Measurements from ENCODE around the gene CDIPT. TPM values are rescaled to one million over a fixed set of nuclear protein-coding genes. Genes with fewer than 3 reads are reported as not detected.
"Not testable (repeated sequence)": the region's sequence is repeated elsewhere in the genome, so short reads cannot be mapped to it uniquely, and the experiment has no call there.

CDIPT gene, protein sequence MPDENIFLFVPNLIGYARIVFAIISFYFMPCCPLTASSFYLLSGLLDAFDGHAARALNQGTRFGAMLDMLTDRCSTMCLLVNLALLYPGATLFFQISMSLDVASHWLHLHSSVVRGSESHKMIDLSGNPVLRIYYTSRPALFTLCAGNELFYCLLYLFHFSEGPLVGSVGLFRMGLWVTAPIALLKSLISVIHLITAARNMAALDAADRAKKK
- 72.6 and 90.4 TPM in 2 replicates for polyA plus RNA-seq (2014; cell fraction: cytosol; rRNA removed)
- polyA plus RNA-seq (2014; cell fraction: nucleus; rRNA removed), result 63.9 and 67.8 TPM in 2 replicates

DNA sequence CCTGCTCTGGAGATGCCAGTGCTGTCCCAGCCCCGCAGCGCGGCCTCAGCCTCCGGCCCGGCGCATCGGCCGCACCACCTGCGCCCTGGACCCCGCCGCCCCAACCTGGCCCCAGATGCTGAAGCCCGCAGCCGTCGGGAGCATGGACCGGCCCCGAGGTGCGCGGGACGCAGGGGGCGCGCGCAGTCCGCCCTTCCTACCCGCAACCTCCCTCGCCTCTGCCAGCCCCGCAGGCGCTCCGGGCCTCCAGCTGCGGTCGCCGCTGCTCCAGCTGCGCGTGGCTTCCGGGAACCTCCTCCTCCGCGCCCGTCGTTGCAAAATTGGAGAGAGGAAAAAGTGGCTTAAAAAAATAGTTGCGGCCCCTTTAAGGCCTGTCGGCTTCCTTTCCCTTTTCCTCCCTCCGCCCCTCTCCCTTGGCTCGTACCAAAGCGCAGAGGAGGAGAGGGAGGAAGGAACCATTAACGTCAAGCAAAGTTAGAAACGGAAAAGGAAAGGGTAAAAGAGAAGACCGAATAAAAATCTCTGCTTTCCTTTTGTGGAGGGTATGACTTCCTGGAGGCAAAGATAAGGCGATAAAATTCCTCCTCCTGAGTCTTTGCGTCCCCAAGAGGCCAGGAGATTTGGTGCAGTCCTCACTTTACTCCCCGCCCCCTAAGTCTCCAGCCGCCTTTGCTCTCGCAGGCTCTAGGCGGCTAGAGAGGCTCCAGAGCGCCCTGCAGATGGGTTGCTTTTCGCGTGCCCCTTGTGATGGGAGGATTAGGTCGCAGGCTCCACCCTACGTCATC, at the start of gene CDIPT:
Gene CDIPT (minus strand): TSS at position 343 of the 785 bp plus-strand sequence. CDS start 369 bp downstream, outside the sequence.
- peak; percentile 98 for DNase-seq (ENCODE audit: low spot score)

- no peak for DNase-seq (ENCODE audit: low spot score)
These were observed 49.1 kb upstream of the CDIPT start for GRCh38 chr16:29912087-29912486.

- DNase-seq (ENCODE audit: low spot score), result no peak
These were observed 48.6 kb upstream of the CDIPT start for GRCh38 chr16:29911676-29912010.

- DNase-seq (ENCODE audit: low spot score), result no peak
These were observed 48.0 kb upstream of the CDIPT start for GRCh38 chr16:29910819-29911675.

DNA sequence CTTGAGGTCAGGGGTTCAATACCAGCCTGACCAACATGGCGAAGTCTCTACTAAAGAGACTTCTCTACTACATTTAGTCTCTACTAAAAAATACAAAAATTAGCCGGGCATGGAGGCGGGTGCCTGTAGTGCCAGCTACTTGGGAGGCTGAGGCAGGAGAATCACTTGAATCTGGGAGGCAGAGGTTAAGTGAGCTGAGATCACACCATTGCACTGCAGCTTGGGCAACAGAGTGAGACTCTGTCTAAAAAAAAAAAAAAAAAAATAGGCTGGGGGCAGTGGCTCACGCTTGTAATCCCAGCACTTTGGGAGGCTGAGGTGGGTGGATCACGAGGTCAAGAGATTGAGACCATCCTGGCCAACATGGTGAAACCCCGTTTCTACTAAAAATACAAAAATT, 46.8 kb upstream of the CDIPT start:
- DNase-seq (ENCODE audit: low spot score), result not testable (repeated sequence)

- no peak for DNase-seq (ENCODE audit: low spot score)
These were observed 46.4 kb upstream of the CDIPT start for GRCh38 chr16:29909391-29909790.

- no peak for DNase-seq (ENCODE audit: low spot score)
These were observed 45.7 kb upstream of the CDIPT start for GRCh38 chr16:29908719-29909220.

- no peak for DNase-seq (ENCODE audit: low spot score)
These were observed 44.9 kb upstream of the CDIPT start for GRCh38 chr16:29907973-29908372.

DNA sequence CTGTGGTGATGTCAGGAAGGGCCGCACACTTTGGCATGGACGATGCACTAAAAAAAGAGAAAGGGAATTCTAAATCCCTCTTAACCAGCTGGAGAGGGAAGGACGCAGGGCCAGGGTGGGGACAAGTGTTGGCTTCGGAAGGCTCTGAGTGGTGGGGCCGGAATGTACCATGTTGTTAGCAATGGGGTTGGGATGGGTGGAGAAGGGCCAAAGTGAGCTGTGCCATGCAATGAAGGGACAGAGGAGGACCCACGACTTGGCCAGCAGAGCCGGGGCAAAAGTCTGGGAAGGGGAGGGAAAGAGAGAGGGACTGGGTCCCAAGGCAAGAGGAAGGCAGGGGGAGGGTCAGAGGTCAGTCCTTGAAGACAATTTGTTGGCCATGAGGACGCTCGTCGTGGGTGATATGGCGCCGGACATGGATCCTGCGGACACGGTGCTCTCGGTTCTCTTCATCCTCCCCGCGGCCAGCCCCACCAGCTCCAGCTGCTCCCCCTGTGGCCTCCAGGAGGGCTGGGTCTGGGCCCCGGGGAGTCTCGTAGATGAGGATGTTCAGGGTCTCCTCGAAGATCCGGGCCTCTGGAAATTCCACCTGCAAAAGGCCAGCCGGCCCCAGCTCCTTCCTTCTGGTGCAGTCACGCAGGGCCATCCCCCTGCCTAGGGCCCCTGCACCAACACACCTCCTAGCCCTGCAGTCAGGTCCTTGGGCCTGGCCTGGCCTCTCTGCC, 43.7 kb upstream of the CDIPT start:
- DNase-seq (ENCODE audit: low spot score), result no peak

GRCh38 chr16:29905668-29906067, 42.6 kb upstream of the CDIPT start:
- no peak for DNase-seq (ENCODE audit: low spot score)

DNA sequence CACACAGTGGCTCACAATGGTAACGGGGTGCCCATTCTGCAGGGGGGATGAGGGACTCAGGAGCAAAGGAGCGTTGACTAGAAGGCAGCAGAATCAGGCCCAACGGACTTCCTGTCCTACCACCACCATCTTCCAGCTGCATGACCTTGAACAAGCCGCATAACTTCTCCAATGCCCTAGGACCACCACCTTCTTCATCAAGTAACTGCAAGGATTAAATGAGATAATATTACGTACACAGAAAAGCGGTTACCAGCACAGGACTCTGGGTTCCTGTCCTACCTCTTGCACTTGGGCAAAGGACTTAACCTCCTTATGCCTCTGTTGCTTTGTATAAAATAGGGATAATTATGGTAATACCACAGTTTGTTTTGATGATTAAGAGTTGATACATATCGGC, 41.9 kb upstream of the CDIPT start:
- no peak for DNase-seq (ENCODE audit: low spot score)

GRCh38 chr16:29903590-29903989, 40.6 kb upstream of the CDIPT start:
- no peak for DNase-seq (ENCODE audit: low spot score)

- no peak for DNase-seq (ENCODE audit: low spot score)
These were observed 38.5 kb upstream of the CDIPT start for GRCh38 chr16:29901607-29901945.

- peak; percentile 29 for DNase-seq (ENCODE audit: low spot score)
These were observed 38.0 kb upstream of the CDIPT start for GRCh38 chr16:29900888-29901606.

- DNase-seq (ENCODE audit: low spot score), result peak; percentile 87
These were observed 37.3 kb upstream of the CDIPT start, which contains the start of gene ASPHD1 for GRCh38 chr16:29900102-29900887. Gene ASPHD1 (plus strand): TSS chr16:29900488. CDS start chr16:29900972, 484 bp downstream.

- DNase-seq (ENCODE audit: low spot score), result peak; percentile 95
These were observed 36.6 kb upstream of the CDIPT start, which contains the start of gene SEZ6L2 for GRCh38 chr16:29899516-29900101. Gene SEZ6L2 (minus strand): TSS chr16:29899550. CDS start chr16:29899019, 531 bp downstream.

GRCh38 chr16:29898804-29899515, 35.9 kb upstream of the CDIPT start:
- DNase-seq (ENCODE audit: low spot score), result no peak

DNA sequence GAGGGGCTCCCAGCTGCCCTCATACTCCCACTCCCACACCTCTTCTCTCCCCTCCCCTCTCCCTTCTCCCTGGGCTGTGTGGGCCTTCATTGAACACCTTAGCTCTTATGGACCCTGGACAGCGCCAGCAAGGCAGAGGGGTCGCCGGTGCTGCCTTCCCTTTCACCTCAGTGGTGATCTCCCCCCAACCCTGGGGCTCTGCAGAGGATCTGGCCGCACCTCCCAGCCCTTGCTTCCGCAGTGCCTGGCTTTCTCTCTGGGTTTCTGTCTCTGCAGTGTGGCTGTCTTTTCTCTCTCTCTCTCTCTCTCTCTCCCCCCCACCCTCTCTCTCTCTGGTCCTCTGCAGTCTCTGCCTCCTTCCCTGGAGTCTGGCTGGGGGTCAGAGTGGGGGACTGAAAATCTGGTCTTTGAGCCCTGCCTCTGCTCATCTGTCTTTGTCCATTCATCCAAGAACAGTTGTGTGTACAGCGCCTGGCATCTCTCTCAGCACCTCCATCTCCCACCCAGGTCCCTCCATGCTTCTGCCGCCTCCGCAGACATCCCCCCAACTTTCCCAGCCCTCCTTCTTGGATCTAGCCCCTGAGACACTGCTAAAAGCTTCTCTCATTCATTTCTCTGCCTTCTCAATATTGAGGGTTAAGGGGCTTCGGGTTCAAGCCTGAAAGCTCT, 35.2 kb upstream of the CDIPT start:
- DNase-seq (ENCODE audit: low spot score), result no peak
